ENCODE results near the gene HEPACAM2. TPM values are rescaled to one million over a fixed set of nuclear protein-coding genes. Genes with fewer than 3 reads are reported as not detected.

Gene HEPACAM2
- total and polyA plus RNA-seq, 2 of the 4 experiments (the other 2 are of a cell fraction) = under 0.01 to 0.05 TPM

GRCh38 chr7:93142127-93142526, 84.1 kb downstream of the HEPACAM2 start:
- no peaks in the 10 kb centered on the region for H3K9me1 ChIP-seq (ENCODE audit: insufficient read depth, low read length)
- TF ChIP-seq NFE2L2 (IDR thresholded peaks at IDR 0.05; ENCODE audit: low read depth, low read length) (no peak), BHLHE40 (IDR thresholded peaks at IDR 0.05; ENCODE audit: low read depth, low read length) (no peak), CHD1 (IDR thresholded peaks at IDR 0.05; ENCODE audit: low read depth, low read length) (no peak)
- no peaks in the 10 kb centered on the region for H3K9me3 ChIP-seq (ENCODE audit: control insufficient read depth, insufficient read depth, low read length)
- no peak overlapping the region for H2AK5ac ChIP-seq (ENCODE audit: low read depth, low read length)
- no peak overlapping the region for H3K14ac ChIP-seq (replicated peaks; ENCODE audit: low read depth, low read length)
- ATAC-seq (ENCODE audit: low read depth) (no peak), DNase-seq (no peak)
- H3K9ac ChIP-seq (ENCODE audit: low read depth, low read length) = no peak overlapping the region
- no peak overlapping the region for H2BK20ac ChIP-seq (ENCODE audit: low read depth, low read length)
- intact Hi-C loops (cut with micrococcal nuclease) = no loop called here
- ChIA-PET CTCF (no interaction called here), POLR2A (ENCODE audit: unreplicated experiment) (no interaction called here)
- no peak overlapping the region for H3K56ac ChIP-seq (ENCODE audit: extremely low read depth, insufficient read depth, low read length)
- H3K4me3 ChIP-seq (ENCODE audit: insufficient read depth, low read depth, low read length) = no peak overlapping the region
- no peaks in the 10 kb centered on the region for H4K20me1 ChIP-seq (ENCODE audit: insufficient read depth, low read length)
- no peak overlapping the region for H3K4ac ChIP-seq (ENCODE audit: low read depth, low read length)
- no TSS peak for BruUV-seq (replicated peaks)
- no peak overlapping the region for H2AFZ ChIP-seq (replicated peaks; ENCODE audit: low read length, poor library complexity)
- H3K23ac ChIP-seq (ENCODE audit: low read depth, low read length) = no peak overlapping the region
- no peak overlapping the region for H4K8ac ChIP-seq (ENCODE audit: low read depth in 2 of 2, low read length in 2 of 2)
- dilution Hi-C loops (cut with HindIII; ENCODE audit: low sequenced_read_pairs, unreplicated experiment) = no loop called here
- H2AK9ac ChIP-seq (replicated peaks; ENCODE audit: low read depth, low read length, poor library complexity) = no peak overlapping the region
- no peak overlapping the region for H2BK5ac ChIP-seq (ENCODE audit: low read depth, low read length, poor library complexity, severe bottlenecking)
- peaks cover 1% of the 10 kb centered on the region; the same call in 1 of the 2 replicates for H3K36me3 ChIP-seq (ENCODE audit: control insufficient read depth, insufficient read depth, low read length)
- in situ Hi-C loops (cut with MboI; ENCODE audit: low sequenced_read_pairs) = no loop called here
- no peak overlapping the region for H3K4me2 ChIP-seq (ENCODE audit: low read depth, low read length)
- no peak overlapping the region for H3K27ac ChIP-seq (ENCODE audit: insufficient read depth, low read length)
- no peak overlapping the region for H2BK120ac ChIP-seq (ENCODE audit: low read depth, low read length)
- no CpG with 5 or more reads among the region's 1 CpG for WGBS, 2 experiments (ENCODE audit: extremely low coverage in 2 of 2, insufficient read length in 1 of 2)
- H2BK15ac ChIP-seq (ENCODE audit: low read depth, low read length) = no peak overlapping the region
- H4K5ac ChIP-seq (ENCODE audit: low read depth, low read length) = no peak overlapping the region
- no peaks in the 10 kb centered on the region for H3K4me1 ChIP-seq (ENCODE audit: control insufficient read depth, insufficient read depth, low read length)
- 0 out of 4 replicates have a peak, but pooled peaks cover 0 to 2% of the 10 kb centered on the region in 2 experiments for H3K79me1 ChIP-seq (ENCODE audit: low read depth in 1 of 2, low read length in 2 of 2)
- H4K91ac ChIP-seq (ENCODE audit: insufficient read depth, low read depth, low read length) = no peak overlapping the region
- no peak overlapping the region for H3K18ac ChIP-seq (ENCODE audit: low read depth, low read length)
- H3K27me3 ChIP-seq (ENCODE audit: control insufficient read depth, insufficient read depth, low read length) = no peaks in the 10 kb centered on the region

All from IMR-90 (cell line).